ENCODE measurements around the gene CNRIP1.
A peak's percentile ranks its signal among the peaks of the same experiment; 100 is the strongest.

Gene CNRIP1

GRCh38 chr2:68292108-68292710 is 27.5 kb downstream of the CNRIP1 start:
- peak; percentile 8 for DNase-seq

- DNase-seq: no peak
These were observed 28.4 kb downstream of the CNRIP1 start for GRCh38 chr2:68291314-68291713.

GRCh38 chr2:68290901-68291300 is 28.8 kb downstream of the CNRIP1 start:
- no peak for DNase-seq

- DNase-seq: peak; percentile 60
These were observed 31.9 kb downstream of the CNRIP1 start for GRCh38 chr2:68287580-68288441.

GRCh38 chr2:68284896-68285295 is 34.9 kb downstream of the CNRIP1 start:
- DNase-seq: peak; percentile 63

GRCh38 chr2:68283419-68283812 is 36.3 kb downstream of the CNRIP1 start:
- DNase-seq: no peak

- DNase-seq: peak; percentile 45
These were observed 36.8 kb downstream of the CNRIP1 start for GRCh38 chr2:68282811-68283418.

GRCh38 chr2:68280796-68281195 is 39.0 kb downstream of the CNRIP1 start:
- DNase-seq: no peak

GRCh38 chr2:68280348-68280747 is 39.4 kb downstream of the CNRIP1 start:
- no peak for DNase-seq

GRCh38 chr2:68279691-68280090 is 40.1 kb downstream of the CNRIP1 start:
- DNase-seq: no peak

- no peak for DNase-seq
These were observed 41.6 kb downstream of the CNRIP1 start for GRCh38 chr2:68278169-68278568.

- no peak for DNase-seq
These were observed 45.7 kb downstream of the CNRIP1 start for GRCh38 chr2:68274022-68274421.

- DNase-seq: no peak
These were observed 47.3 kb downstream of the CNRIP1 start for GRCh38 chr2:68272246-68272994.

- no peak for DNase-seq
These were observed 53.1 kb downstream of the CNRIP1 start for GRCh38 chr2:68266655-68267054.

GRCh38 chr2:68263632-68264031 is 56.1 kb downstream of the CNRIP1 start:
- no peak for DNase-seq

- no peak for DNase-seq
These were observed 60.9 kb downstream of the CNRIP1 start for GRCh38 chr2:68258851-68259250.

GRCh38 chr2:68256093-68256450 is 63.7 kb downstream of the CNRIP1 start:
- DNase-seq: peak; percentile 44

- DNase-seq: no peak
These were observed 66.3 kb downstream of the CNRIP1 start for GRCh38 chr2:68253219-68254068.

- peak; percentile 97 for DNase-seq
These were observed 67.1 kb downstream of the CNRIP1 start, which contains the start of gene PPP3R1 for GRCh38 chr2:68252400-68253218. TSS of gene PPP3R1 (minus strand) at chr2:68252532. CDS start at chr2:68252127, 405 bp downstream.

GRCh38 chr2:68251855-68252399 is 67.8 kb downstream of the CNRIP1 start:
- DNase-seq: no peak
